Hepatocyte (in vitro differentiated cells): ENCODE data around the gene VGLL3. TPM values are rescaled to one million over a fixed set of nuclear protein-coding genes. Genes with fewer than 3 reads are reported as not detected.

Experiments
- DNase-seq: peaks from one replicate; pipeline ENCODE4 v3.0.0-alpha.2; 2016; ENCODE audit warnings: low spot score
- H2AFZ ChIP-seq: fragments of 200-600 bp; sonication (generic); 2 replicates; pipeline ENCODE4 v1.6.0; 2016; ENCODE audit warnings: antibody characterized with exemption, mild to moderate bottlenecking
- H3K27ac ChIP-seq: fragments of 200-600 bp; sonication (generic); 2 replicates; pipeline ENCODE4 v1.5.1; 2016; ENCODE audit warnings: mild to moderate bottlenecking
- H3K27me3 ChIP-seq: fragments of 200-600 bp; sonication (generic); 2 replicates; pipeline ENCODE4 v1.6.1; 2016
- H3K36me3 ChIP-seq: fragments of 200-600 bp; sonication (generic); replicated peaks from 2 replicates; pipeline ENCODE4 v1.5.1; 2016; ENCODE audit warnings: low read depth; ENCODE audit not compliant: insufficient read depth
- H3K4me1 ChIP-seq: fragments of 200-600 bp; sonication (generic); 2 replicates; pipeline ENCODE4 v1.5.1; 2016; ENCODE audit warnings: mild to moderate bottlenecking, moderate library complexity; ENCODE audit not compliant: insufficient read depth
- H3K4me2 ChIP-seq: fragments of 200-600 bp; sonication (generic); 2 replicates; pipeline ENCODE4 v1.6.0; 2016
- H3K4me3 ChIP-seq: fragments of 200-600 bp; sonication (generic); 2 replicates; pipeline ENCODE4 v1.5.1; 2016; ENCODE audit warnings: mild to moderate bottlenecking
- H3K79me2 ChIP-seq: fragments of 200-600 bp; sonication (generic); 2 replicates; pipeline ENCODE4 v1.6.0; 2017; ENCODE audit warnings: mild to moderate bottlenecking
- H3K9me2 ChIP-seq: fragments of 200-600 bp; sonication (generic); replicated peaks from 2 replicates; pipeline ENCODE4 v1.6.0; 2017; ENCODE audit warnings: mild to moderate bottlenecking; ENCODE audit not compliant: insufficient read depth
- H3K9me3 ChIP-seq: fragments of 200-600 bp; sonication (generic); 2 replicates; pipeline ENCODE4 v1.5.1; 2016; ENCODE audit warnings: low read depth, mild to moderate bottlenecking
- H4K20me1 ChIP-seq: fragments of 200-600 bp; sonication (generic); 2 replicates; pipeline ENCODE4 v1.6.0; 2016; ENCODE audit warnings: mild to moderate bottlenecking; ENCODE audit not compliant: insufficient read depth, poor library complexity, severe bottlenecking
- EZH2 ChIP-seq: fragments of 200-600 bp; sonication (generic); IDR thresholded peaks from 2 replicates; pipeline ENCODE4 v1.6.1; 2016; ENCODE audit warnings: antibody characterized with exemption, mild to moderate bottlenecking, borderline replicate concordance
- EZH2phosphoT487 ChIP-seq: fragments of 200-600 bp; sonication (generic); IDR thresholded peaks from one replicate; pipeline ENCODE4 v1.6.1; 2018; ENCODE audit warnings: antibody characterized with exemption, mild to moderate bottlenecking, low read depth, moderate library complexity; ENCODE audit not compliant: unreplicated experiment, severe bottlenecking
- WGBS: methylation state at CpG from one replicate; pipeline ENCODE4 v1.1.6; 2016; ENCODE audit warnings: low lambda C conversion rate; ENCODE audit errors: missing lambda C conversion rate; 5-methylcytosine and 5-hydroxymethylcytosine counted together
- polyA plus RNA-seq: library from polyadenylated mRNA; unstranded; fragments of >200 nt; fragmentation: Nextera tagmentation; extraction: Ambion mirVana; gene quantifications from 2 replicates; pipeline ENCODE4 v1.2.1, GENCODE V29; 2016
- total RNA-seq: library from RNA; depleted of rRNA; stranded (reverse); fragments of >200 nt; gene quantifications from 2 replicates; pipeline ENCODE4 v1.2.3, GENCODE V29; 2014
- TF ChIP-seq, protein P1 (sequence below): fragments of 200-600 bp; sonication (generic); IDR thresholded peaks from 2 replicates; pipeline ENCODE4 v1.5.1; 2016; ENCODE audit warnings: antibody characterized with exemption, mild to moderate bottlenecking; ENCODE audit not compliant: poor library complexity

Gene VGLL3
- total and polyA plus RNA-seq, 2 experiments from 2014 or later, result 6.9 to 18.7 TPM

DNA sequence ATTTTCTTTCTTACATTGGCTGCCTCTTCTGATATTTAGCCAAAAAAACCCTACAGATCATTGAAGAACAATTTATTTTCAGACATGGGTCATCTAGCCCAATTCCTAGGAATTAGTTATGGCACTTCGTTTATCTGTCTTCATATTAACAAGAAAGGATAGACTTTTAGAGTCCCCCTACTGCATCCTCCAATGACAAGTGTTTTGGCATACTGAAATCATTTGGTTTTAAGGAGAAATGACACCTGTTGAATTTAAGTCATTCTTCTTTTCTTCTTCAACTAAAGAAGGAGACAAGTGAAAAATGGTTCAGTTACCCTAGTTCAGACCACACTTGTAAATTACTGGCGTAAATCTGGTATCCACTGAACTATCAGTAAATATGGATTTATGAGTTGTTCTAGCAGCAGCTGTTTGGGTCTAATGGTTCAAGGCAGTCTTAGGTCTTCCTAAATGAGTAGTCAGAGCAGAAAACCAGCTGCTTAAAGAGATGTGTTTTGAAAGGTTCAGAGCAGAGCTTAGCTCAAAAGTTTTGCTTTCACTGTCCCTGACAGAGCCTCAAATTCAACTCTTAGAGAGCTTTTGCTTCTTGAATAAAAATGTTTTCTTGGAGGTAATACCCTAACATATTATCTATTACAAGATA is 5.6 kb downstream of the VGLL3 start:
- Histone ChIP-seq H2AFZ (no peak overlapping the region), H3K27me3 (peaks cover 7% of the 10 kb centered on the region), H3K27ac (no peak overlapping the region), H3K79me2 (no peaks in the 10 kb centered on the region), H3K36me3 (peaks cover 4% of the 10 kb centered on the region), H3K9me2 (no peaks in the 10 kb centered on the region), H3K4me1 (peaks cover 7% of the 10 kb centered on the region), H4K20me1 (peaks cover 3% of the 10 kb centered on the region), H3K4me3 (no peak overlapping the region), H3K4me2 (no peak overlapping the region), H3K9me3 (no peaks in the 10 kb centered on the region)
- no peak for TF ChIP-seq EZH2phosphoT487
- TF ChIP-seq, protein P1, sequence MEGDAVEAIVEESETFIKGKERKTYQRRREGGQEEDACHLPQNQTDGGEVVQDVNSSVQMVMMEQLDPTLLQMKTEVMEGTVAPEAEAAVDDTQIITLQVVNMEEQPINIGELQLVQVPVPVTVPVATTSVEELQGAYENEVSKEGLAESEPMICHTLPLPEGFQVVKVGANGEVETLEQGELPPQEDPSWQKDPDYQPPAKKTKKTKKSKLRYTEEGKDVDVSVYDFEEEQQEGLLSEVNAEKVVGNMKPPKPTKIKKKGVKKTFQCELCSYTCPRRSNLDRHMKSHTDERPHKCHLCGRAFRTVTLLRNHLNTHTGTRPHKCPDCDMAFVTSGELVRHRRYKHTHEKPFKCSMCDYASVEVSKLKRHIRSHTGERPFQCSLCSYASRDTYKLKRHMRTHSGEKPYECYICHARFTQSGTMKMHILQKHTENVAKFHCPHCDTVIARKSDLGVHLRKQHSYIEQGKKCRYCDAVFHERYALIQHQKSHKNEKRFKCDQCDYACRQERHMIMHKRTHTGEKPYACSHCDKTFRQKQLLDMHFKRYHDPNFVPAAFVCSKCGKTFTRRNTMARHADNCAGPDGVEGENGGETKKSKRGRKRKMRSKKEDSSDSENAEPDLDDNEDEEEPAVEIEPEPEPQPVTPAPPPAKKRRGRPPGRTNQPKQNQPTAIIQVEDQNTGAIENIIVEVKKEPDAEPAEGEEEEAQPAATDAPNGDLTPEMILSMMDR, result no peak
- WGBS, result 82% methylated on average over 2 of the region's 2 CpGs
- DNase-seq, result no peak

- DNase-seq, result no peak
- H3K27ac ChIP-seq, result no peak overlapping the region
- H3K36me3 ChIP-seq, result peaks cover 4% of the 10 kb centered on the region
- H3K9me2 ChIP-seq, result no peaks in the 10 kb centered on the region
- peaks cover 7% of the 10 kb centered on the region for H3K4me1 ChIP-seq
- H3K4me2 ChIP-seq, result no peak overlapping the region
- TF ChIP-seq, protein P1, result no peak
- TF ChIP-seq EZH2phosphoT487 (no peak), EZH2 (no peak)
- H3K4me3 ChIP-seq, result no peak overlapping the region
- H3K9me3 ChIP-seq, result no peaks in the 10 kb centered on the region
- no peaks in the 10 kb centered on the region for H3K27me3 ChIP-seq
- WGBS, result 76% methylated on average over 2 of the region's 2 CpGs
- peaks cover 3% of the 10 kb centered on the region for H4K20me1 ChIP-seq
- H3K79me2 ChIP-seq, result no peaks in the 10 kb centered on the region
- H2AFZ ChIP-seq, result no peak overlapping the region
Measured at GRCh38 chr3:86984271-86984670, 6.7 kb downstream of the VGLL3 start.

DNA sequence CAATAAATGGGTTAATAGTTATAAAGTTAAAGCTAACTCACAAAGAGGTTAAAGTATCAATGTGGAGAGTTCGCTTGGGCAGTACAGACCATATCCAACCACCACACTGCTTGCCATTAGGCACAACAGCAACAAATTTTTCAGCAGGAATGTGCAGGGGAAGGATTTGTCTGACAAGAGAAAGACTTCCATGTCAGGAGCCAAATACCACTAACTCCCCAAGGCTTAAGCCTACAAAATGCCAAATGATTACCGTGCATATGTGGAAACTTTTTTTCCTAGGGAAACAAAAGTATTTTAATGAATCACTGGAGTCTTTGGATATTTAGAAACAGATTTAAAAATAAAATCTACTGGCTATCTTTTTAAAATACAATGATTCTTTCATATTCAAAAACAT is 8.1 kb downstream of the VGLL3 start:
- H3K27ac ChIP-seq, result no peak overlapping the region
- no peak for DNase-seq
- H3K4me3 ChIP-seq, result no peak overlapping the region
- no peaks in the 10 kb centered on the region for H3K27me3 ChIP-seq
- TF ChIP-seq EZH2, result no peak
- TF ChIP-seq EZH2phosphoT487, result no peak
- TF ChIP-seq, protein P1, result no peak
- no peak overlapping the region for H2AFZ ChIP-seq
- H3K9me2 ChIP-seq, result no peaks in the 10 kb centered on the region
- peaks cover 4% of the 10 kb centered on the region for H3K36me3 ChIP-seq
- WGBS, result 65% methylated on average over 2 of the region's 2 CpGs
- peaks cover 3% of the 10 kb centered on the region for H4K20me1 ChIP-seq
- no peaks in the 10 kb centered on the region for H3K9me3 ChIP-seq
- H3K4me2 ChIP-seq, result no peak overlapping the region
- peaks cover 7% of the 10 kb centered on the region for H3K4me1 ChIP-seq
- no peaks in the 10 kb centered on the region for H3K79me2 ChIP-seq
